ENCODE data around the gene FRS2.

GRCh38 chr12:69457433-69457832, 12.8 kb upstream of the FRS2 start:
- TF ChIP-seq POLR2A (IDR thresholded peaks at IDR 0.05; ENCODE audit: low read depth) (no peak), CTCF (IDR thresholded peaks at IDR 0.05) (no peak)
